ENCODE measurements around the gene UBA3.

UBA3 gene

GRCh38 chr3:69080233-69080920 lies at the start of gene UBA3:
TSS of gene UBA3 (minus strand) at chr3:69080365. CDS start at chr3:69080353, 12 bp downstream.
- peak; percentile 95 for DNase-seq

GRCh38 chr3:69129531-69129930 lies 49.4 kb upstream of the UBA3 start:
- DNase-seq: no peak

- no peak for DNase-seq
Measured at GRCh38 chr3:69128509-69128908, 48.3 kb upstream of the UBA3 start.

- DNase-seq: no peak
Measured at GRCh38 chr3:69126999-69127398, 46.8 kb upstream of the UBA3 start.

GRCh38 chr3:69126216-69126615 lies 46.1 kb upstream of the UBA3 start:
- no peak for DNase-seq

- peak; percentile 62 for DNase-seq
Measured at GRCh38 chr3:69122403-69122802, 42.2 kb upstream of the UBA3 start, which contains the start of gene LMOD3. TSS of gene LMOD3 (minus strand) at chr3:69122595. CDS start at chr3:69122386, 209 bp downstream.

GRCh38 chr3:69121950-69122349 lies 41.8 kb upstream of the UBA3 start:
- DNase-seq: peak; percentile 21

GRCh38 chr3:69121513-69121912 lies 41.3 kb upstream of the UBA3 start:
- DNase-seq: no peak

- peak; percentile 76 for DNase-seq
Measured at GRCh38 chr3:69120879-69121464, 40.8 kb upstream of the UBA3 start.

GRCh38 chr3:69119681-69120080 lies 39.5 kb upstream of the UBA3 start:
- no peak for DNase-seq

- no peak for DNase-seq
Measured at GRCh38 chr3:69119138-69119537, 39.0 kb upstream of the UBA3 start.

- DNase-seq: no peak
Measured at GRCh38 chr3:69118555-69118954, 38.4 kb upstream of the UBA3 start.

- DNase-seq: no peak
Measured at GRCh38 chr3:69116897-69117296, 36.7 kb upstream of the UBA3 start.

- DNase-seq: no peak
Measured at GRCh38 chr3:69116162-69116561, 36.0 kb upstream of the UBA3 start.

- no peak for DNase-seq
Measured at GRCh38 chr3:69115731-69116130, 35.6 kb upstream of the UBA3 start.

GRCh38 chr3:69113536-69113935 lies 33.4 kb upstream of the UBA3 start:
- no peak for DNase-seq

GRCh38 chr3:69110941-69111546 lies 30.9 kb upstream of the UBA3 start:
- DNase-seq: no peak

GRCh38 chr3:69108811-69109210 lies 28.6 kb upstream of the UBA3 start:
- no peak for DNase-seq

GRCh38 chr3:69107841-69108240 lies 27.7 kb upstream of the UBA3 start:
- DNase-seq: no peak

GRCh38 chr3:69105320-69105719 lies 25.2 kb upstream of the UBA3 start:
- DNase-seq: no peak

GRCh38 chr3:69104586-69104985 lies 24.4 kb upstream of the UBA3 start:
- DNase-seq: no peak

- DNase-seq: no peak
Measured at GRCh38 chr3:69103123-69103522, 23.0 kb upstream of the UBA3 start.

GRCh38 chr3:69102384-69102783 lies 22.2 kb upstream of the UBA3 start:
- DNase-seq: no peak

- no peak for DNase-seq
Measured at GRCh38 chr3:69099576-69099975, 19.4 kb upstream of the UBA3 start.

Data from femur (tissue), 1 donor.